Lower lobe of right lung (tissue), 2 donors: ENCODE results near the gene FSTL4. TPM values are rescaled to one million over a fixed set of nuclear protein-coding genes. Genes with fewer than 3 reads are reported as not detected.

Experiments
- ATAC-seq, 2 donors: fragments of 200-7000 bp; cut with Tn5 transposase; one replicate each; pipeline ENCODE4 v1.9.1; 2020 to 2022; ENCODE audit warnings: mild to moderate bottlenecking in 2 of 2, moderate library complexity in 2 of 2
- DNase-seq: peaks from one replicate; pipeline ENCODE4 v3.0.0-alpha.2; 2020
- H3K27ac ChIP-seq: fragments of 200-600 bp; one replicate; pipeline ENCODE4 v1.8.0; 2022
- H3K27me3 ChIP-seq: fragments of 200-600 bp; one replicate; pipeline ENCODE4 v1.8.0; 2022; ENCODE audit warnings: low read depth
- H3K36me3 ChIP-seq: fragments of 200-600 bp; one replicate; pipeline ENCODE4 v1.8.0; 2022; ENCODE audit warnings: mild to moderate bottlenecking
- H3K4me1 ChIP-seq: fragments of 200-600 bp; one replicate; pipeline ENCODE4 v1.8.0; 2022
- H3K4me3 ChIP-seq: fragments of 200-600 bp; one replicate; pipeline ENCODE4 v1.8.0; 2022; ENCODE audit warnings: mild to moderate bottlenecking
- H3K9me3 ChIP-seq: fragments of 200-600 bp; one replicate; pipeline ENCODE4 v1.8.0; 2022
- intact Hi-C: fragments of 100-400 bp; cut with DNase I; formaldehyde crosslinking; loops from one replicate; pipeline ENCODE4 v1.11.0; 2022
- total RNA-seq: library from RNA; stranded (reverse); fragmentation: NEBNext Ultra II Directional; extraction: Animal tissue kit (Norgen Biotek cat#: 25700); gene quantifications from one replicate; pipeline ENCODE4 v1.2.1, GENCODE V29; 2021
- TF ChIP-seq, protein P1 (sequence below): fragments of 200-600 bp; IDR thresholded peaks from one replicate; pipeline ENCODE4 v1.8.0; 2022; ENCODE audit warnings: antibody characterized with exemption, mild to moderate bottlenecking
- donor health status: DM: no; HTN: yes; CAD: no; lungs with severe emphysema.

FSTL4 gene
- total RNA-seq, 1 donor from 2014 or later = 1.9 TPM

DNA sequence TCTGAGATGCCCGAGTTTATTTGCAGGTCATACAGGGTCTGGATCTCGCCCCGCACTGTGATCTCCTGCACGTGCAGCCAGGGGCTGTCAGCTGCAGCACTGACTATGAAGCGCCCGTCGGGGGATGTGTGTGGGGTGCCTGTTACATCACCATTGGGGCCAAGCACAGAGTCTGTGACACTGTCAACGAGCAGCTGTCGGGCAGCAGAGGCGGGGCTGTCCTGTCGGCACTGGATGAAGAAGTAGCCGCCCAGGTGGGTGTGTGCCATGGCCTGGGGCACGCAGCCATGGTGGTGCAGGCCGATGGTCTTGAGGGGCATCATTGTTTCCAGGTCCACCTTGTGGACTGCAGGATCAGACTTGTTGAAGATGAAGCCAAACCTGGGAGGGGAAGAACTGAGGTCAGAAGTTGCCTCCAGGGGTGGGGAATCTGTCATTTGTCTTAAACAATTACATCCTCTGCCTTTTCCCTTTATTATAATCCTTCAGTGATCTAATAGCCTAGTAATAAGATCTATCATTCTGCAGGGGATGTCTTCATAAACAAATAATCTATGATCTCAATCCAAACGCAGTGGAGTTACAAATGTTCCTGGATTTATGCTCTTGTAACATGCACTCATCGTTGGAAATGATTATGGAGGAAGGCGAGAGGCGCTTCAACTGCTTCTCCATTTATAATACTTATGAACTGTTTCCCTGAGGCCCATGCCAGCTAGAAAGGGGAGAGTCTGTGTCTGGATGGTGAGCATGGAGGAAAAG is 412.7 kb downstream of the FSTL4 start:
- DNase-seq (no peak), ATAC-seq (no peak)
- Histone ChIP-seq H3K27ac (no peak overlapping the region), H3K27me3 (peaks cover 5% of the 10 kb centered on the region), H3K36me3 (no peaks in the 10 kb centered on the region), H3K4me1 (no peaks in the 10 kb centered on the region), H3K9me3 (no peaks in the 10 kb centered on the region), H3K4me3 (no peak overlapping the region)
- TF ChIP-seq, protein P1, sequence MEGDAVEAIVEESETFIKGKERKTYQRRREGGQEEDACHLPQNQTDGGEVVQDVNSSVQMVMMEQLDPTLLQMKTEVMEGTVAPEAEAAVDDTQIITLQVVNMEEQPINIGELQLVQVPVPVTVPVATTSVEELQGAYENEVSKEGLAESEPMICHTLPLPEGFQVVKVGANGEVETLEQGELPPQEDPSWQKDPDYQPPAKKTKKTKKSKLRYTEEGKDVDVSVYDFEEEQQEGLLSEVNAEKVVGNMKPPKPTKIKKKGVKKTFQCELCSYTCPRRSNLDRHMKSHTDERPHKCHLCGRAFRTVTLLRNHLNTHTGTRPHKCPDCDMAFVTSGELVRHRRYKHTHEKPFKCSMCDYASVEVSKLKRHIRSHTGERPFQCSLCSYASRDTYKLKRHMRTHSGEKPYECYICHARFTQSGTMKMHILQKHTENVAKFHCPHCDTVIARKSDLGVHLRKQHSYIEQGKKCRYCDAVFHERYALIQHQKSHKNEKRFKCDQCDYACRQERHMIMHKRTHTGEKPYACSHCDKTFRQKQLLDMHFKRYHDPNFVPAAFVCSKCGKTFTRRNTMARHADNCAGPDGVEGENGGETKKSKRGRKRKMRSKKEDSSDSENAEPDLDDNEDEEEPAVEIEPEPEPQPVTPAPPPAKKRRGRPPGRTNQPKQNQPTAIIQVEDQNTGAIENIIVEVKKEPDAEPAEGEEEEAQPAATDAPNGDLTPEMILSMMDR = no peak
- intact Hi-C loops = no loop called here

GRCh38 chr5:133198511-133198910 is 413.8 kb downstream of the FSTL4 start:
- no peaks in the 10 kb centered on the region for H3K9me3 ChIP-seq
- no peak for DNase-seq
- TF ChIP-seq, protein P1 = no peak
- H3K4me3 ChIP-seq = no peak overlapping the region
- intact Hi-C loops = no loop called here
- peaks cover 5% of the 10 kb centered on the region for H3K27me3 ChIP-seq
- H3K36me3 ChIP-seq = no peaks in the 10 kb centered on the region
- no peak for ATAC-seq
- H3K27ac ChIP-seq = no peak overlapping the region
- no peaks in the 10 kb centered on the region for H3K4me1 ChIP-seq

- ATAC-seq = no peak
- no peak for DNase-seq
- H3K9me3 ChIP-seq = no peaks in the 10 kb centered on the region
- H3K27ac ChIP-seq = no peak overlapping the region
- H3K4me1 ChIP-seq = no peaks in the 10 kb centered on the region
- no peak overlapping the region for H3K4me3 ChIP-seq
- H3K36me3 ChIP-seq = no peaks in the 10 kb centered on the region
- intact Hi-C loops = no loop called here
- TF ChIP-seq, protein P1 = no peak
- H3K27me3 ChIP-seq = peaks cover 5% of the 10 kb centered on the region
Observed at GRCh38 chr5:133196441-133197085, 415.8 kb downstream of the FSTL4 start.

- Histone ChIP-seq H3K27ac (no peak overlapping the region), H3K9me3 (no peaks in the 10 kb centered on the region), H3K27me3 (peaks cover 5% of the 10 kb centered on the region), H3K4me3 (no peak overlapping the region), H3K4me1 (no peaks in the 10 kb centered on the region), H3K36me3 (no peaks in the 10 kb centered on the region)
- intact Hi-C loops = no loop called here
- no peak for DNase-seq
- ATAC-seq = no peak
- TF ChIP-seq, protein P1 = no peak
Observed at GRCh38 chr5:133195250-133195649, 417.1 kb downstream of the FSTL4 start.

- DNase-seq (no peak), ATAC-seq (no peak)
- TF ChIP-seq, protein P1 = no peak
- H3K27ac ChIP-seq = no peak overlapping the region
- no peaks in the 10 kb centered on the region for H3K27me3 ChIP-seq
- intact Hi-C loops = no loop called here
- H3K9me3 ChIP-seq = no peaks in the 10 kb centered on the region
- H3K4me3 ChIP-seq = no peak overlapping the region
- no peaks in the 10 kb centered on the region for H3K4me1 ChIP-seq
- H3K36me3 ChIP-seq = no peaks in the 10 kb centered on the region
Observed at GRCh38 chr5:133193794-133194193, 418.5 kb downstream of the FSTL4 start.
